Activated naive CD8-positive, alpha-beta T cell treated with anti-CD3 and anti-CD28 coated beads, Interleukin-2, amount 10 ng/mL, durations not matched to agents 7 days and 5 days (primary cell): ENCODE results near the gene KIAA1549. TPM values are rescaled to one million over a fixed set of nuclear protein-coding genes. Genes with fewer than 3 reads are reported as not detected.
"Not testable (repeated sequence)": the region's sequence is repeated elsewhere in the genome, so short reads cannot be mapped to it uniquely, and the experiment has no call there.

Experiments
- ATAC-seq: fragments of 150-1000 bp; cut with Tn5 transposase; one replicate; pipeline ENCODE4 v1.10.0; 2021; ENCODE audit warnings: low read depth, moderate library complexity
- POLR2A ChIA-PET: fragments of 350-600 bp; sonication (Branson Sonifier 250); formaldehyde crosslinking; loops from one replicate; lab custom pipeline; 2021; ENCODE audit warnings: antibody characterized with exemption; lab: Charles Lee
- DNase-seq: peaks from one replicate; pipeline ENCODE4 v3.0.0; 2021
- H3K27ac Mint-ChIP-seq: one replicate; pipeline ENCODE4 v1.8.0; 2022; ENCODE audit warnings: mild to moderate bottlenecking, mixed read lengths
- H3K27me3 Mint-ChIP-seq: one replicate; pipeline ENCODE4 v1.8.0; 2022; ENCODE audit warnings: mild to moderate bottlenecking, moderate library complexity, mixed read lengths
- H3K36me3 Mint-ChIP-seq: one replicate; pipeline ENCODE4 v1.8.0; 2021; ENCODE audit warnings: mild to moderate bottlenecking, mixed read lengths
- H3K4me1 Mint-ChIP-seq: one replicate; pipeline ENCODE4 v1.8.0; 2021; ENCODE audit warnings: mixed read lengths
- H3K4me3 Mint-ChIP-seq: one replicate; pipeline ENCODE4 v1.8.0; 2022; ENCODE audit warnings: mild to moderate bottlenecking, moderate library complexity, mixed read lengths
- H3K9me3 Mint-ChIP-seq: one replicate; pipeline ENCODE4 v1.8.0; 2021; ENCODE audit warnings: mixed read lengths
- total RNA-seq, 2 experiments: library from RNA; stranded (reverse); gene quantifications; one replicate each; pipeline ENCODE4 v1.2.3, GENCODE V29; 2021

Gene KIAA1549
- 1 to 10 TPM; 1.1 TPM for total RNA-seq

DNA sequence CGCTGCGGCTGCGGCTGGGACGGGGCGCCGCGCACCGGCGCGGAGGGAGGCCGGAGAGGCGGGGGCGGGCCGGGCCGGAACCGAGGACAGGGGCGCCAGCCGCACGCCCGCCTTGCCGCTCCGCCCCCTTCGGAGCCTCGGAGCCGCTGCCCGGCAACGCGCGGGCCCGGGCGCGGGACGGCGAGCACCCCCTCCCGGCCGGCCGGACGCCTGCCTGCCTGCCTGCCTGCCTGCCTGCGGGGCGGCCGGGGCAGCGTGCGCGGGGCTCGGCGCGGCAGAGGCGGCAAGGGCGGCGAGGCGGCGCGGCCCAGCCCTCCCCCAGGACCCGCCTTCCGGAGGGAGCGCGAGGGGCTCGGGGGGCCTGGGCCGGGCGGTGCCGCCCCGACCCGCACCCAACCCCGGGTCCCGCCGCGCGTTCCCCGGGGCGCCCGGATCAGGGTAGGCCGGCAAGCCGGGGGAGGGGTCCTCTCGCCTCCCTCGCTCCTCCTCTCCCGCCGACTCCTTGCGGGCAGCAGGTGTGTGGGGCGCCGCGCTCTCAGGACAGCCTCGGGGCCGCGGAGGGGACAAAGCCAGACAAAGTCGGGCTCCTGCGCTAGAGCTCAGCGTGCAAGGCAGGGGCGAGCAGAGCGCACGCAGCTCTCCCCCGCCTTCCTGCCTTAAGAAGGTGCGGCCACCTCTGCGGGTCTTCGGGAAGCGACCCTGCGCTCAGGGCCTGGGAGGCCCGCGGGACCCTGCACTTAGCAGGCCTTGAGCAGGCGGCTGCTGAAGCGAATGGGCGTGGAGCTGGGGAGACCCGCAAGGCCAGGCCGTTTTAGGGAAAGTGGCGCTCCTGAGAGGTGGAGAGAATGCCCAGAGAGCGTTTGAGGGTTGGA lies at the start of gene KIAA1549:
Gene KIAA1549, minus strand, starts transcription at position 58 of the 872 bp plus-strand sequence. CDS start 120 bp downstream, outside the sequence.
- DNase-seq (peak; percentile 82), ATAC-seq (peak; percentile 91)
- no peaks in the 10 kb centered on the region for H3K36me3 Mint-ChIP-seq
- H3K4me3 Mint-ChIP-seq = peak within 1 kb of the TSS; percentile 86
- peaks cover 53% of the 10 kb centered on the region for H3K27me3 Mint-ChIP-seq
- H3K4me1 Mint-ChIP-seq = peaks cover 16% of the 10 kb centered on the region
- H3K27ac Mint-ChIP-seq = peak within 1 kb of the TSS; percentile 51
- POLR2A ChIA-PET = interaction anchor here (1.0 to 3.0 kb wide), 3 partner anchors 78 to 95 kb away, joined by 5 to 7 read pairs (median 5); no protein-coding TSS in a partner anchor
- H3K9me3 Mint-ChIP-seq = no peaks in the 10 kb centered on the region

DNA sequence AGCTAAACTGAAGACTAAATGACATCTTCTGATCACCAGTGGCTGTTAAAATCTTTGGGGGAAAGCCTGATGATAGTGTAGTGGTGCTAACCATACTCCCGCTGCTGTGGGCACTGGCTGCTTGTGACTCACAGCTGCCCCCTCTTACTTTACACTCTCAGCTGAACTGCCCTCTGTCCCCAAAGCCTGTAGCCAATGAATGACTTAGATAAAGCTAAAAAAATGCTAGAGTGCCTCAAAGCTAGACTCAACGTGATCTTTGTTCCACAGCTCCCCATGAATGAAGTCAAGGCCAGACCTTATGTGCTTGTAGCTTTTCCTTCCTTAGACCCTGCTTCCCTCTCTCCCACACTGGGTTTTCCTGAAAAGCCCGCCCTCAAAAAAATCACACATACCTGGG lies 48.2 kb upstream of the KIAA1549 start:
- no peak overlapping the region for H3K27ac Mint-ChIP-seq
- no peaks in the 10 kb centered on the region for H3K27me3 Mint-ChIP-seq
- ATAC-seq (no peak), DNase-seq (no peak)
- peaks cover 12% of the 10 kb centered on the region for H3K4me1 Mint-ChIP-seq
- peaks cover 46% of the 10 kb centered on the region for H3K36me3 Mint-ChIP-seq
- H3K4me3 Mint-ChIP-seq = no peak overlapping the region
- H3K9me3 Mint-ChIP-seq = no peaks in the 10 kb centered on the region
- POLR2A ChIA-PET = no interaction called here

- POLR2A ChIA-PET = no interaction called here
- H3K27me3 Mint-ChIP-seq = no peaks in the 10 kb centered on the region
These were observed 45.4 kb upstream of the KIAA1549 start for GRCh38 chr7:139026551-139026950.

GRCh38 chr7:139025861-139026260 lies 44.7 kb upstream of the KIAA1549 start:
- POLR2A ChIA-PET, H3K4me1 Mint-ChIP-seq, H3K9me3 Mint-ChIP-seq, H3K4me3 Mint-ChIP-seq, ATAC-seq, H3K27ac Mint-ChIP-seq, H3K27me3 Mint-ChIP-seq, DNase-seq: not testable (repeated sequence)
- peaks cover 39% of the 10 kb centered on the region for H3K36me3 Mint-ChIP-seq

More at GRCh38 chr7:139026551-139026950, 45.4 kb upstream of the KIAA1549 start:
- DNase-seq = no peak
- Mint-ChIP-seq H3K36me3 (peaks cover 41% of the 10 kb centered on the region), H3K9me3 (no peaks in the 10 kb centered on the region), H3K27ac (no peak overlapping the region), H3K4me3 (no peak overlapping the region), H3K4me1 (peaks cover 6% of the 10 kb centered on the region)
- ATAC-seq = no peak

- Mint-ChIP-seq H3K4me3 (no peak overlapping the region), H3K27ac (no peak overlapping the region), H3K9me3 (no peaks in the 10 kb centered on the region), H3K4me1 (peaks cover 1% of the 10 kb centered on the region), H3K27me3 (no peaks in the 10 kb centered on the region), H3K36me3 (peaks cover 29% of the 10 kb centered on the region)
- DNase-seq = no peak
- no peak for ATAC-seq
- POLR2A ChIA-PET = no interaction called here
These were observed 41.9 kb upstream of the KIAA1549 start for GRCh38 chr7:139023076-139023475.

GRCh38 chr7:139022286-139022685 lies 41.1 kb upstream of the KIAA1549 start:
- Mint-ChIP-seq H3K36me3 (peaks cover 27% of the 10 kb centered on the region), H3K9me3 (no peaks in the 10 kb centered on the region), H3K4me1 (peaks cover 4% of the 10 kb centered on the region), H3K27me3 (no peaks in the 10 kb centered on the region), H3K4me3 (no peak overlapping the region), H3K27ac (peak overlapping the region; percentile 7)
- no peak for ATAC-seq
- no peak for DNase-seq
- POLR2A ChIA-PET = no interaction called here

DNA sequence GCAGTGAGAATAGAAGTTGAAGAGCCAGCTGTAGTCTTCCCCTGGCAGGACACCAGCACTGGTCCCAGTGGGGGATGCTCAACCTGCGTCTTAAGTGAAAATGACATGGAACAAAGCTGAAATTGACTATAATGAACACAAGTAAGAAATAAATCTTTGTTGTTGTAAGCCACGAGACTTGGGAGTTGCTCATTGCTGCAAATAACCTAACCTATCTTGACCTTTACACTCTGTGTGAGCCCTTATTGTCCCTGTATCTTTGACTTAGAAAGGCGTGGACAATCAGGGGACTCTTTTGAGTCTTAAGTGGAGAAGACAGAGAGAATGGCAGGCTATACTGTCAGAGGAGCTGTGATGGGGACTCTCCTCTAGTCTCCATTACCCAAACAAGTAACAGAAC lies 37.7 kb upstream of the KIAA1549 start:
- Mint-ChIP-seq H3K9me3 (no peaks in the 10 kb centered on the region), H3K4me1 (peaks cover 7% of the 10 kb centered on the region), H3K36me3 (peaks cover 16% of the 10 kb centered on the region), H3K27me3 (peaks cover 7% of the 10 kb centered on the region), H3K4me3 (no peak overlapping the region), H3K27ac (no peak overlapping the region)
- POLR2A ChIA-PET = interaction anchor here (0.6 to 1.4 kb wide), 2 partner anchors 31 to 44 kb away, joined by 4 to 6 read pairs; no protein-coding TSS in a partner anchor
- DNase-seq = no peak
- ATAC-seq = no peak

GRCh38 chr7:139016931-139017511 lies 35.8 kb upstream of the KIAA1549 start:
- POLR2A ChIA-PET = interaction anchor here (0.5 to 0.7 kb wide), 2 partner anchors 53 to 130 kb away, joined by 3 to 5 read pairs; no protein-coding TSS in a partner anchor
- H3K36me3 Mint-ChIP-seq = peaks cover 9% of the 10 kb centered on the region
- no peak overlapping the region for H3K27ac Mint-ChIP-seq
- H3K4me3 Mint-ChIP-seq = no peak overlapping the region
- no peaks in the 10 kb centered on the region for H3K9me3 Mint-ChIP-seq
- peaks cover 7% of the 10 kb centered on the region for H3K4me1 Mint-ChIP-seq
- DNase-seq = peak; percentile 44
- ATAC-seq = peak; percentile 89
- H3K27me3 Mint-ChIP-seq = peaks cover 7% of the 10 kb centered on the region

- no peaks in the 10 kb centered on the region for H3K36me3 Mint-ChIP-seq
- DNase-seq (no peak), ATAC-seq (no peak)
- peaks cover 5% of the 10 kb centered on the region for H3K9me3 Mint-ChIP-seq
- no peaks in the 10 kb centered on the region for H3K4me1 Mint-ChIP-seq
- H3K27ac Mint-ChIP-seq = no peak overlapping the region
- H3K27me3 Mint-ChIP-seq = peaks cover 7% of the 10 kb centered on the region
- H3K4me3 Mint-ChIP-seq = no peak overlapping the region
- POLR2A ChIA-PET = interaction anchor here (0.7 kb wide), 1 partner anchor 69 kb away, joined by 3 read pairs; no protein-coding TSS in a partner anchor
These were observed 30.2 kb upstream of the KIAA1549 start for GRCh38 chr7:139011373-139011772.

- Mint-ChIP-seq H3K9me3 (peaks cover 13% of the 10 kb centered on the region), H3K27ac (no peak overlapping the region), H3K36me3 (no peaks in the 10 kb centered on the region), H3K4me1 (peaks cover 3% of the 10 kb centered on the region), H3K27me3 (peaks cover 15% of the 10 kb centered on the region), H3K4me3 (no peak overlapping the region)
- ATAC-seq (no peak), DNase-seq (no peak)
- POLR2A ChIA-PET = no interaction called here
These were observed 23.3 kb upstream of the KIAA1549 start for GRCh38 chr7:139004321-139005090.

GRCh38 chr7:138999414-138999813 lies 18.2 kb upstream of the KIAA1549 start:
- POLR2A ChIA-PET = interaction anchor here (0.6 kb wide), 1 partner anchor 96 kb away, joined by 5 read pairs; no protein-coding TSS in a partner anchor
- peaks cover 5% of the 10 kb centered on the region for H3K9me3 Mint-ChIP-seq
- peaks cover 11% of the 10 kb centered on the region for H3K4me1 Mint-ChIP-seq
- H3K4me3 Mint-ChIP-seq = peak overlapping the region; percentile 44
- peaks cover 33% of the 10 kb centered on the region for H3K27me3 Mint-ChIP-seq
- no peak overlapping the region for H3K27ac Mint-ChIP-seq
- no peaks in the 10 kb centered on the region for H3K36me3 Mint-ChIP-seq
- ATAC-seq (peak; percentile 60), DNase-seq (no peak)

- H3K27me3 Mint-ChIP-seq = peaks cover 33% of the 10 kb centered on the region
- no peak overlapping the region for H3K27ac Mint-ChIP-seq
- no peaks in the 10 kb centered on the region for H3K36me3 Mint-ChIP-seq
- H3K4me1 Mint-ChIP-seq = no peaks in the 10 kb centered on the region
- H3K9me3 Mint-ChIP-seq = no peaks in the 10 kb centered on the region
- DNase-seq (no peak), ATAC-seq (no peak)
- H3K4me3 Mint-ChIP-seq = no peak overlapping the region
- POLR2A ChIA-PET = no interaction called here
These were observed 10.9 kb upstream of the KIAA1549 start for GRCh38 chr7:138992052-138992531.

DNA sequence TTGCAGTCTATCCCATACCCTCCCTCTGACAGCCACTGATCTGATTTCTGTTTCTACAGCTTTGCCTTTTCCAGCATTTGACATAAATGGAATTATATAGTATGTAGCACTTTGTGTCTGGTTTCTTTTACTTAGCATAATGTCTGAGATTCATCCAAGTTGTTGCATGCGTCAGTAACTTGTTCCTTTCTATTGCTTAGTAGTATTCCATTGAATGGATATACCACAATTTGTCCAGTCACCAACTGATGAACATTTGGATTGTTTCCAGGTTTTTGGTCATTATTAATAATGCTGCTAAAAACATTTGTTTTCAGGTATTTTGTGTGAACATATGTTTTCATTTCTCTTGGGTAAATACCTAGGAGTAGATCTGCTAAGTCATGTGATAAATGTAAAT lies 6.5 kb upstream of the KIAA1549 start:
- H3K36me3 Mint-ChIP-seq = no peaks in the 10 kb centered on the region
- H3K4me1 Mint-ChIP-seq = peaks cover 2% of the 10 kb centered on the region
- peaks cover 31% of the 10 kb centered on the region for H3K27me3 Mint-ChIP-seq
- POLR2A ChIA-PET = interaction anchor here (0.7 kb wide), 1 partner anchor 31 kb away, joined by 4 read pairs; no protein-coding TSS in a partner anchor
- H3K27ac Mint-ChIP-seq = no peak overlapping the region
- no peak overlapping the region for H3K4me3 Mint-ChIP-seq
- DNase-seq (no peak), ATAC-seq (no peak)
- H3K9me3 Mint-ChIP-seq = no peaks in the 10 kb centered on the region
